Measurements from ENCODE around the gene VKORC1L1. TPM values are rescaled to one million over a fixed set of nuclear protein-coding genes. Genes with fewer than 3 reads are reported as not detected.

Gene VKORC1L1
- total RNA-seq, 1 experiment from 2014 or later: 29.4 TPM

GRCh38 chr7:65981965-65982792, 109.3 kb downstream of the VKORC1L1 start, which contains the start of gene GUSB:
GUSB (minus strand) TSS chr7:65982213; CDS start chr7:65982183, 30 bp downstream.
- no peak within 1 kb of the TSS for H4K8ac ChIP-seq (replicated peaks; ENCODE audit: insufficient read length, low read depth, low read length)
- H3K9ac ChIP-seq (ENCODE audit: extremely low read depth, insufficient read length, low read length): peak within 1 kb of the TSS; percentile 94
- no peak within 1 kb of the TSS for H2BK5ac ChIP-seq (ENCODE audit: insufficient read length, low read length)
- H3K27me3 Mint-ChIP-seq (ENCODE audit: low read depth): no peaks in the 10 kb centered on the region
- H2BK20ac ChIP-seq (ENCODE audit: low read depth, low read length, poor library complexity, severe bottlenecking): no peak within 1 kb of the TSS
- no peak within 1 kb of the TSS for H3K23ac ChIP-seq (ENCODE audit: insufficient read length, low read depth, low read length)
- H3K79me2 ChIP-seq (ENCODE audit: insufficient read depth, low read length): no peaks in the 10 kb centered on the region; the same call in 1 of the 2 replicates
- no peak within 1 kb of the TSS for H2AFZ ChIP-seq (ENCODE audit: low read length)
- no peak for TF ChIP-seq CTCF (conservative IDR thresholded peaks at IDR 0.05)
- no peak within 1 kb of the TSS for H2BK15ac ChIP-seq (ENCODE audit: low read depth, low read length)
- peak within 1 kb of the TSS; percentile 100 for H3K14ac ChIP-seq (ENCODE audit: insufficient read depth, low read length)
- peak within 1 kb of the TSS; percentile 99 for H3K18ac ChIP-seq (ENCODE audit: insufficient read length, low read depth, low read length)
- peak within 1 kb of the TSS; percentile 92 for H2BK120ac ChIP-seq (ENCODE audit: low read depth, low read length, poor library complexity, severe bottlenecking)
- H2BK12ac ChIP-seq (ENCODE audit: insufficient read length, low read depth, low read length): no peak within 1 kb of the TSS
- H3K9me3 ChIP-seq (ENCODE audit: control insufficient read depth, low read depth, low read length): no peaks in the 10 kb centered on the region
- H4K5ac ChIP-seq (ENCODE audit: insufficient read length, low read depth, low read length): no peak within 1 kb of the TSS
- H3K4me3 Mint-ChIP-seq: peak within 1 kb of the TSS; percentile 70 to 82
- peaks cover 3% of the 10 kb centered on the region for H3K79me1 ChIP-seq (ENCODE audit: insufficient read depth, low read depth, low read length, poor library complexity, severe bottlenecking)
- no peaks in the 10 kb centered on the region for H3K9me3 Mint-ChIP-seq
- no CpG with 5 or more reads among the region's 62 CpGs for WGBS (ENCODE audit: extremely low coverage, insufficient read length, low lambda C conversion rate)
- H3K27ac Mint-ChIP-seq: peak within 1 kb of the TSS in 2 of 3 experiments; percentile 48 to 86; a peak in 3 of 7 replicates
- H2AK5ac ChIP-seq (ENCODE audit: insufficient read length, low read length): no peak within 1 kb of the TSS
- peaks cover 5% of the 10 kb centered on the region for H4K20me1 ChIP-seq (ENCODE audit: control insufficient read depth, insufficient read depth, insufficient read length)
- H3K36me3 Mint-ChIP-seq (ENCODE audit: insufficient read depth in 1 of 3, low read depth in 3 of 3): peaks cover 12 to 18% (median 12%) of the 10 kb centered on the region in 3 experiments; a peak in 6 of 7 replicates
- peak within 1 kb of the TSS; percentile 24 for H3K4me2 ChIP-seq (ENCODE audit: insufficient read depth, insufficient read length, low read length)
- no peak within 1 kb of the TSS for H3K4ac ChIP-seq (ENCODE audit: low read depth, low read length)
- peak within 1 kb of the TSS; percentile 91 for H4K91ac ChIP-seq (ENCODE audit: insufficient read length, low read depth, low read length)
- H3K23me2 ChIP-seq (ENCODE audit: insufficient read length, low read depth, low read length, poor library complexity, severe bottlenecking): peaks cover 2% of the 10 kb centered on the region
- no peak within 1 kb of the TSS for H3T11ph ChIP-seq (ENCODE audit: low read length)
- no peaks in the 10 kb centered on the region for H3K27me3 ChIP-seq (ENCODE audit: insufficient read depth, low read length)
- no peak within 1 kb of the TSS for H3K27ac ChIP-seq (ENCODE audit: insufficient read length, low read depth, low read length)
- DNase-seq: peak; percentile 93
- no peak within 1 kb of the TSS for H3K56ac ChIP-seq (ENCODE audit: insufficient read length, low read depth, low read length)
- no peaks in the 10 kb centered on the region for H3K4me1 ChIP-seq (ENCODE audit: insufficient read depth, low read length)
- H3K4me1 Mint-ChIP-seq: peaks cover 2 to 3% of the 10 kb centered on the region in 2 experiments; a peak in 2 of 4 replicates

Measured in H9 (cell line).